MG63 (cell line): Measurements from ENCODE around the gene TREM1. TPM values are rescaled to one million over a fixed set of nuclear protein-coding genes. Genes with fewer than 3 reads are reported as not detected.
"Not testable (repeated sequence)": the region's sequence is repeated elsewhere in the genome, so short reads cannot be mapped to it uniquely, and the experiment has no call there.

Experiments
- DNase-seq: peaks from one replicate; pipeline ENCODE4 v3.0.0-alpha.2; 2020
- H3K27me3 ChIP-seq: fragments of 250-450 bp; sonication (Bioruptor Pico); 2 replicates; pipeline ENCODE4 v1.5.1; 2020; ENCODE audit warnings: mild to moderate bottlenecking, moderate library complexity
- H3K36me3 ChIP-seq: fragments of 250-450 bp; sonication (Bioruptor Pico); 2 replicates; pipeline ENCODE4 v1.5.1; 2020; ENCODE audit warnings: mild to moderate bottlenecking, moderate library complexity
- H3K4me3 ChIP-seq: fragments of 250-450 bp; sonication (Bioruptor Pico); 2 replicates; pipeline ENCODE4 v1.5.1; 2020; ENCODE audit warnings: mild to moderate bottlenecking, moderate library complexity
- H3K9me3 ChIP-seq: fragments of 250-450 bp; sonication (Bioruptor Pico); 2 replicates; pipeline ENCODE4 v1.5.1; 2020; ENCODE audit warnings: mild to moderate bottlenecking, moderate library complexity
- total RNA-seq: library from RNA; depleted of rRNA; stranded (reverse); fragments of >200 nt; shearing (Covaris generic); gene quantifications from 2 replicates; pipeline ENCODE4 v1.2.3, GENCODE V29; 2014; ENCODE audit warnings: low replicate concordance

The TREM1 gene
- total RNA-seq, 1 experiment from 2014 or later: not detected

DNA sequence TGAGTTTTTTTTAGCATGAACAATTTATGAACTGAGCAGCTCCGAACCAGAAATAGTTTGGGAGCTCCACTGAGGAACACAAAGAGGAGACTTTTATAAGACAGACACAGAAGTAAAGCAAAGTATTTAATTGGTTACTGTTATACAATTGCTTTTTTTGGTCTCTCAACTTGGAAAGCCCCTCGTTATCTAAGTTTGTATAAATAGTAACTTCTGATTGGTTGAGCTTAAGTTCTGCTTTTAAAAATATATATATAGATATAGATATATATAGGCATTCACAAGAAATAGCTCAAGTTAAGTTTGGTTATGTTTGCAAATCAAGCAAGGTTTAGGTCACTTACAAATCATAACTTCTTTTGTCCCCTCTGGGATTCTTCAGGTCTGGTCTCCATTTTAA lies 28.7 kb upstream of the TREM1 start:
- Histone ChIP-seq H3K4me3 (no peak overlapping the region), H3K27me3 (peaks cover 25% of the 10 kb centered on the region; the same call in 1 of the 2 replicates), H3K36me3 (no peaks in the 10 kb centered on the region), H3K9me3 (no peaks in the 10 kb centered on the region)
- DNase-seq: no peak

GRCh38 chr6:41306187-41306854 lies 19.8 kb upstream of the TREM1 start:
- H3K36me3 ChIP-seq: no peaks in the 10 kb centered on the region
- H3K4me3 ChIP-seq: no peak overlapping the region
- no peaks in the 10 kb centered on the region for H3K9me3 ChIP-seq
- H3K27me3 ChIP-seq: no peaks in the 10 kb centered on the region
- DNase-seq: peak; percentile 3

GRCh38 chr6:41302638-41303037 lies 16.2 kb upstream of the TREM1 start:
- no peaks in the 10 kb centered on the region for H3K27me3 ChIP-seq
- no peaks in the 10 kb centered on the region for H3K36me3 ChIP-seq
- H3K9me3 ChIP-seq: no peaks in the 10 kb centered on the region
- no peak for DNase-seq
- no peak overlapping the region for H3K4me3 ChIP-seq

GRCh38 chr6:41298785-41299502 lies 12.5 kb upstream of the TREM1 start:
- no peak for DNase-seq
- Histone ChIP-seq H3K36me3 (no peaks in the 10 kb centered on the region), H3K4me3 (no peak overlapping the region), H3K27me3 (no peaks in the 10 kb centered on the region), H3K9me3 (no peaks in the 10 kb centered on the region)

DNA sequence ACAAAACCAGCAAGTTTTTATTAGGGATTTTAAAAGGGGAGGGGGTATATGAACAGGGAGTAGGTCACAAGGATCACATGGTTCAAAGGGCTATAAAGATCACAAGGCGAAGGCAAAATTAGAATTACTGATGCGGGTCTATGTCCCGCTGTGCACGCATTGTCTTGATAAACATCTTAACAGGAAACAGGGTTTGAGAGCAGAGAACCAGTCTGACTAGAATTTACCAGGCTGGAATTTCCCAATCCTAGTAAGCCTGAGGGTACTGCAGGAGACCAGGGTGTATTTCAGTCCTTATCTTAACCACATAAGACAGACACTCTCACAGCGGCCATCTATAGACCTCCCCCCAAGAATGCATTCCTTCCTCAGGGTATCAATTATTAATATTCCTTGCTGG lies 10.8 kb upstream of the TREM1 start:
- not testable (repeated sequence) for H3K36me3 ChIP-seq, H3K4me3 ChIP-seq, H3K27me3 ChIP-seq, H3K9me3 ChIP-seq, DNase-seq

GRCh38 chr6:41294214-41294872 lies 7.9 kb upstream of the TREM1 start:
- Histone ChIP-seq H3K9me3 (no peaks in the 10 kb centered on the region), H3K36me3 (no peaks in the 10 kb centered on the region), H3K4me3 (no peak overlapping the region), H3K27me3 (no peaks in the 10 kb centered on the region)
- no peak for DNase-seq

GRCh38 chr6:41291717-41292116 lies 5.2 kb upstream of the TREM1 start:
- DNase-seq: no peak
- Histone ChIP-seq H3K4me3 (no peak overlapping the region), H3K9me3 (no peaks in the 10 kb centered on the region), H3K27me3 (no peaks in the 10 kb centered on the region), H3K36me3 (no peaks in the 10 kb centered on the region)

GRCh38 chr6:41289815-41290214 lies 3.3 kb upstream of the TREM1 start:
- DNase-seq: no peak
- Histone ChIP-seq H3K4me3 (no peak overlapping the region), H3K9me3 (no peaks in the 10 kb centered on the region), H3K27me3 (no peaks in the 10 kb centered on the region), H3K36me3 (no peaks in the 10 kb centered on the region)

GRCh38 chr6:41288754-41289129 lies 2.3 kb upstream of the TREM1 start:
- no peaks in the 10 kb centered on the region for H3K9me3 ChIP-seq
- H3K27me3 ChIP-seq: no peaks in the 10 kb centered on the region
- H3K4me3 ChIP-seq: no peak overlapping the region
- DNase-seq: no peak
- no peaks in the 10 kb centered on the region for H3K36me3 ChIP-seq

DNA sequence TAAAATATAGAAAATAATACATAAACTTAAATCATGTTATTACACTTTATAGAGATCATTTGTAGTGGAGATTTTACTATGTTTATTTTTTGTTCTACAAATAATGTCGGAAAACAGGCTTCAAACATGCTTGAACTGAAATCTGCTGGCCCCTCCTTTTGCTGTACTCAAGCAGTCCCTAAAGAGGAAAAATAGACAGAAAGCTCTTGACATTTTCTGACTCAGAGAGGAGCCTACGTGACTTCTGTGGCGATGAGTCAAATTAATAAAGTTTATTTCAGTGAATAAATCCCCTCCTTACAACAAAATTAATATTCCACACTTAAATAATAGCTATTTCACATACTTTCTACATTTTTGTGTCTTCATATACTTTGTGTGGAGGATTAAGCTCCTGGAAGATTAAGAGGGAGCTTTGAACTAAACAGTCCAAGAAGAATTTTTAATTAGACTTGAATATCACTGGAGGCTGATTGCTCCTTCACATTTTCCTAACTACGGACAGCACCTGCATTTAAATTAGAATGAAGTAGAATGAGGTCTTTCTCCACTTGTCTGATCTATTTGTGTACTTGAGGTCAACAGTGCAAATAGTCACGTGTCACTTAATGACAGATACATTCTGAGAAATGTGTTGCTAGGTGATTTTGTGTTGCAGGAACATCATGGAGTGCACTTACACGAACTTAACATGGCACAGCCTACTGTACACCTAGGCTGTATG lies 1.7 kb upstream of the TREM1 start:
- Histone ChIP-seq H3K27me3 (no peaks in the 10 kb centered on the region), H3K9me3 (no peaks in the 10 kb centered on the region), H3K4me3 (no peak overlapping the region), H3K36me3 (no peaks in the 10 kb centered on the region)
- DNase-seq: no peak

- H3K4me3 ChIP-seq: no peak overlapping the region
- H3K9me3 ChIP-seq: no peaks in the 10 kb centered on the region
- no peaks in the 10 kb centered on the region for H3K27me3 ChIP-seq
- H3K36me3 ChIP-seq: no peaks in the 10 kb centered on the region
- no peak for DNase-seq
These were observed 1.8 kb downstream of the TREM1 start for GRCh38 chr6:41284726-41285125.

GRCh38 chr6:41283600-41283999 lies 2.9 kb downstream of the TREM1 start:
- Histone ChIP-seq H3K36me3 (no peaks in the 10 kb centered on the region), H3K9me3 (no peaks in the 10 kb centered on the region), H3K27me3 (no peaks in the 10 kb centered on the region), H3K4me3 (no peak overlapping the region)
- no peak for DNase-seq

- Histone ChIP-seq H3K9me3 (no peaks in the 10 kb centered on the region), H3K27me3 (no peaks in the 10 kb centered on the region), H3K4me3 (no peak overlapping the region), H3K36me3 (no peaks in the 10 kb centered on the region)
- no peak for DNase-seq
These were observed 6.0 kb downstream of the TREM1 start for GRCh38 chr6:41280381-41281057.

- H3K27me3 ChIP-seq: no peaks in the 10 kb centered on the region
- DNase-seq: peak; percentile 22
- no peaks in the 10 kb centered on the region for H3K9me3 ChIP-seq
These were observed 7.6 kb downstream of the TREM1 start for GRCh38 chr6:41278699-41279405.

DNA sequence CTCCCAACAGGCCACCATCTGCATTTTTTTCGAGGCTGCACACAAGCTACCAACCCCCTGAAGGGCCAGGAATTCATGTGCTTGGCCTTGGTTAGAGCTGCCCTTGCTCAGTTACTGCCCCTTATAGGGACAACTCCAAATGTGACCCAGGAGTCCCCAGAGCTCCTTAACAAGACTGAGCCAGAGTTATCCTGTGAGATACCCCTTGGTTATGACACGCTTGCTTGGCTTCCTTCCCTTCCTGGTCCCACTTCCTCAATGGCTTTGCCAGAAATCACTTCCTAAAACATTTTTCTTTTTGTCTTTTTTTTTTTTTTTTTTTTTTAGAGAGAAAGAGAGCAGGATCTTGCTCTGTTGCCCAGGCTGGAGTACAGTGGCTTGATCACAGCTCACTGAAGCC lies 8.9 kb downstream of the TREM1 start:
- no peak for DNase-seq
- Histone ChIP-seq H3K36me3 (no peaks in the 10 kb centered on the region), H3K27me3 (no peaks in the 10 kb centered on the region), H3K4me3 (no peak overlapping the region), H3K9me3 (no peaks in the 10 kb centered on the region)

More at GRCh38 chr6:41278699-41279405, 7.6 kb downstream of the TREM1 start:
- H3K4me3 ChIP-seq: no peak overlapping the region
- no peaks in the 10 kb centered on the region for H3K36me3 ChIP-seq

DNA sequence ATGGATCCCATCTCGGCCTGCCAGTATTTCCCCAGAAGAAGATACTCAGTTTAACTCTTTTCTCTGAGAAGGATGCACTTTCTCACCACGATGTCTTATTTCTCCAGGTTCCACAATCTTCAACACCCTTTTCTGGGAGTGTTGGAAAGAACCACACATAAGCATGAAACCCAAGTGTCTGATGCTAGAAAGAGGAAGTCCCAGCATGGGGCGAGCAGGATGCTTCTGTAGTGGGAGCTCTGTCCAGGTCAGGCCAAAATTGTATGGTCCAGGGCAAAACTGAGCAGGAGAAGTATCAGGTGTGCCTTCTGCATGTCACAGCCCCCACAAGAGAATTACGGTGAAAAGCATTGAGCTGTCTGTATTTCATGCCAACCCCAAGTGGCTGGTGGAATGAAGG lies 11.0 kb downstream of the TREM1 start:
- no peak overlapping the region for H3K4me3 ChIP-seq
- H3K9me3 ChIP-seq: no peaks in the 10 kb centered on the region
- no peaks in the 10 kb centered on the region for H3K27me3 ChIP-seq
- H3K36me3 ChIP-seq: no peaks in the 10 kb centered on the region
- no peak for DNase-seq
